HUDEP-2 (cell line): Measurements from ENCODE around the gene TAMALIN.
A peak's percentile ranks its signal among the peaks of the same experiment; 100 is the strongest.

ENCODE experiments used
- DNase-seq, 76 experiments: peaks; one replicate each; lab custom pipeline; 2025; ENCODE audit not compliant: unreplicated experiment in 76 of 76; lab: John Stamatoyannopoulos, UW

TAMALIN gene

DNA sequence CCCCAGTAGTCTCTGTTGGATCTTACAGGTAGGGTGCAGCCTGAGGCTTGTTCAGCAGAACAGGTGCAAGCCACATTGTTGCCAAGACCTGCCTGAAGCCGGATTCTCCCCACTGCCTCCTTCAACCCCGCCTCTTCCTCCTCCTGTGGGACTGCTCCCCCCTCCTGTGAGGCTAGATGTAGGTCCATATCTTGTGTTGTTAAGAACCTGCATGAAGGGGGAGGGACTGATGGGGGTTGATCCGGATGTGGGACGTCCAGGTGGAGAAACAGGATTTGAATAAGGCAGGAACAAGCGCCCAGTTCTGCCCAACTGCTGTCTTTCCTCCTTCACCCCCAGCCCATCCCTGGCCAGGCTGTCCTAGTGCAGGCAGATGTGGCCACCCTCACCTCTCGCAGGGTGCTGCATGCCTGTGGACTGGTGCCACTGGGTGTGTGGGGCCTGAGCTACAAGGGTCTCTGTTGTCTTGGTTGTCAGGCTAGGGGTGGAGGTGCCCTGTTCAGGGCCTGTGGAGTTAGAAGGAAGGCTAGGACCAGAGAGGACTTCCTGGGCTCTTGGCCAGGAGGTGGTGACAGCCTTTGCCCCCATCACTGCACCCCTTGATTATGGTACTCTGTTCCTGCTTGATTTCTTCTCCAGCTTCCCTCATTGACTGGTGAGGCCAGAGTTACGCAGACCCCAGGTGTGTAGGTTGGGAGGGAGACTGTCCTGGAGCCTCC lies 45.9 kb downstream of the TAMALIN start:
- DNase-seq, result no peak

- no peak for DNase-seq
Measured at GRCh38 chr12:52053536-52054209, 46.9 kb downstream of the TAMALIN start.

DNA sequence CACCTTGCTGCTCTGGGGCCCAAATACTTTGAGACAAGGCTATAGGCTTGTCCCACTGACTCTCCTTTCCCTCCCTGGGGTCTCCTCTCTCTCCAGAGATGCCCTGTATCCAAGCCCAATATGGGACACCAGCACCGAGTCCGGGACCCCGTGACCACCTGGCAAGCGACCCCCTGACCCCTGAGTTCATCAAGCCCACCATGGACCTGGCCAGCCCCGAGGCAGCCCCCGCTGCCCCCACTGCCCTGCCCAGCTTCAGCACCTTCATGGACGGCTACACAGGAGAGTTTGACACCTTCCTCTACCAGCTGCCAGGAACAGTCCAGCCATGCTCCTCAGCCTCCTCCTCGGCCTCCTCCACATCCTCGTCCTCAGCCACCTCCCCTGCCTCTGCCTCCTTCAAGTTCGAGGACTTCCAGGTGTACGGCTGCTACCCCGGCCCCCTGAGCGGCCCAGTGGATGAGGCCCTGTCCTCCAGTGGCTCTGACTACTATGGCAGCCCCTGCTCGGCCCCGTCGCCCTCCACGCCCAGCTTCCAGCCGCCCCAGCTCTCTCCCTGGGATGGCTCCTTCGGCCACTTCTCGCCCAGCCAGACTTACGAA lies 47.6 kb downstream of the TAMALIN start:
- no peak for DNase-seq

DNA sequence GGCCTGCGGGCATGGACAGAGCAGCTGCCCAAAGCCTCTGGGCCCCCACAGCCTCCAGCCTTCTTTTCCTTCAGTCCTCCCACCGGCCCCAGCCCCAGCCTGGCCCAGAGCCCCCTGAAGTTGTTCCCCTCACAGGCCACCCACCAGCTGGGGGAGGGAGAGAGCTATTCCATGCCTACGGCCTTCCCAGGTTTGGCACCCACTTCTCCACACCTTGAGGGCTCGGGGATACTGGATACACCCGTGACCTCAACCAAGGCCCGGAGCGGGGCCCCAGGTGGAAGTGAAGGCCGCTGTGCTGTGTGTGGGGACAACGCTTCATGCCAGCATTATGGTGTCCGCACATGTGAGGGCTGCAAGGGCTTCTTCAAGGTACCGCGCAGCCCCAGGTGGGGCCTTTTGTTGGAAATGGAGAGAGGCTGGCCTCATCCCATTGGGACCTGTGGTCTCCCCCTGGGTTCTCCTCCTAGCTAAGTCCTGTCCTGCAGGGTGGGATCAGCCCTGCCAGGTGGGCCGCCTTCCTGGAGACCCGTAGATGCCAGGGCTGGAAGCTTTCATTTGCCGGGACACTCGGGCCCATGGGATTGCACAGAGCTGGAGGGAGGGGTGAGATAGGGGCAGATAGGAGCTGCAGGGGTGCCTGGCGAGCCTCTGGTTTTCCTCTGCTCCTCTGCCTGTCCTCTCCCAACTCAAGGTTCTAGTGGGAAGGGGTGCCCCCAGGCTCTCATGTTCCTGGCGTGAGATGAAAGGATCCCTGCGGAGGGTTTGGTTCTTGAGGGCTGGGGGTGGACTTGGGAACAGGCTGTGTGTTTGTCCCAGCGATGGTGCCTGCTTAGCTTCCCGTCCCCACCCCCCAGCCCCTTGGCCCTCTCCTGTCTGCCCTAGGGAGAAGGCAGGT lies 48.3 kb downstream of the TAMALIN start:
- DNase-seq, result no peak

DNA sequence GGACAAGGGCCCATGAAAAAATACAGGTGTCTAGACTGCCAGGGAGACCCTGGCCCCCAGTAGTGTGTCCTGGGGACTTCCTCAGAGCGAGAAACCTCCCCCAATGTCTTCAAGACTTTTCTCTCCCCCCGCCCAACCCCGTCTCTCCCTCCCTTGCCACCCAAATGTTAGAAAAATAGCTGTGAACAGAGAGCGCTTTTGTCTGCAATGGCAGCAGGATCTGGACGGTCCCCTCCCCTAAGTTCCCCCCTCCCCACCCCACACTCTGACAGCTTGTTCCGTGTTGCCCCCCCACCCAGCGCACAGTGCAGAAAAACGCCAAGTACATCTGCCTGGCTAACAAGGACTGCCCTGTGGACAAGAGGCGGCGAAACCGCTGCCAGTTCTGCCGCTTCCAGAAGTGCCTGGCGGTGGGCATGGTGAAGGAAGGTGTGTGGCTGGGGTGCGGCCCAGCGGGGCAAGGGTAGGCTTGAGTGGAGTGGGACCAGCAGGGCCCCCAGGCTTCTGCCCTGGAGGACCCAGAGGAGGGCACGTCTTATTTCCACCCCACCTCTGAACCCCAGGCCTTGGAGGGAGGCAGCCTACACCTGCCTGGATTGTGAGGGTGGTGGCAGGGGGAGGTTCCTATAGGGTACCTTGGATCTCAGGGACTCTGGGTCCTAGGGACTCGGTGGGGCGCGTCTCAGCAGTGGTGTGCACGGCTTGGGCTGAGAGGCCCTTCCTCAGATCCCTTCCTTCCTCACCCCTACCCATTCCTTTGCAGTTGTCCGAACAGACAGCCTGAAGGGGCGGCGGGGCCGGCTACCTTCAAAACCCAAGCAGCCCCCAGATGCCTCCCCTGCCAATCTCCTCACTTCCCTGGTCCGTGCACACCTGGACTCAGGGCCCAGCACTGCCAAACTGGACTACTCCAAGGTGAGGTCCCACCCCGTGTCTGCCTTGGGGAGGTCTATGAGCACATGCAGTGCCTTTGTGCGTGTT lies 49.3 kb downstream of the TAMALIN start:
- no peak for DNase-seq

DNA sequence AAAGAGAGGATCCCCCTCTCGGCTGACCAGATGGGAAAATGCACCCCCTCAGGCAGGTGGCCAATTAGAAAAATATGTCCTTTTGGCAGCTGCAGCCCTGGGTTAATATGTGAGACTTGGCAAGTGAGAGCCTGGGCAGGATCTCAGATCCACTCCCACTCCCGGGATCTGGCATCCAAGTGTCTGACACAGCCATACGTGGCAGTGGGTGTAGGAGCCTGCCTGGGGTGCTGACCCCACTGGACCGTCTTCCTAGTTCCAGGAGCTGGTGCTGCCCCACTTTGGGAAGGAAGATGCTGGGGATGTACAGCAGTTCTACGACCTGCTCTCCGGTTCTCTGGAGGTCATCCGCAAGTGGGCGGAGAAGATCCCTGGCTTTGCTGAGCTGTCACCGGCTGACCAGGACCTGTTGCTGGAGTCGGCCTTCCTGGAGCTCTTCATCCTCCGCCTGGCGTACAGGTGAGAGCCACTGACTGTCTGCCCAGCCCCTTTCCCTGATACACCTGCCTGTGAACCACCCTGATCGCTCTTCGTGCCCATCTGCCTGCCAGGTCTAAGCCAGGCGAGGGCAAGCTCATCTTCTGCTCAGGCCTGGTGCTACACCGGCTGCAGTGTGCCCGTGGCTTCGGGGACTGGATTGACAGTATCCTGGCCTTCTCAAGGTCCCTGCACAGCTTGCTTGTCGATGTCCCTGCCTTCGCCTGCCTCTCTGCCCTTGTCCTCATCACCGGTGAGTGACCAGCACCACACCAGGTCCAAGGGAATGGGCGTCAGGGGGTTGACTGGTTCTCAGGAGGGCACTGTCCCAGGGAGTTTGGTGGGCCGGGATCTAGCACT lies 50.3 kb downstream of the TAMALIN start:
- DNase-seq, result no peak

- no peak for DNase-seq
Measured at GRCh38 chr12:52057638-52058576, 51.2 kb downstream of the TAMALIN start.

- DNase-seq, result no peak
Measured at GRCh38 chr12:52058631-52059361, 52.0 kb downstream of the TAMALIN start.

DNA sequence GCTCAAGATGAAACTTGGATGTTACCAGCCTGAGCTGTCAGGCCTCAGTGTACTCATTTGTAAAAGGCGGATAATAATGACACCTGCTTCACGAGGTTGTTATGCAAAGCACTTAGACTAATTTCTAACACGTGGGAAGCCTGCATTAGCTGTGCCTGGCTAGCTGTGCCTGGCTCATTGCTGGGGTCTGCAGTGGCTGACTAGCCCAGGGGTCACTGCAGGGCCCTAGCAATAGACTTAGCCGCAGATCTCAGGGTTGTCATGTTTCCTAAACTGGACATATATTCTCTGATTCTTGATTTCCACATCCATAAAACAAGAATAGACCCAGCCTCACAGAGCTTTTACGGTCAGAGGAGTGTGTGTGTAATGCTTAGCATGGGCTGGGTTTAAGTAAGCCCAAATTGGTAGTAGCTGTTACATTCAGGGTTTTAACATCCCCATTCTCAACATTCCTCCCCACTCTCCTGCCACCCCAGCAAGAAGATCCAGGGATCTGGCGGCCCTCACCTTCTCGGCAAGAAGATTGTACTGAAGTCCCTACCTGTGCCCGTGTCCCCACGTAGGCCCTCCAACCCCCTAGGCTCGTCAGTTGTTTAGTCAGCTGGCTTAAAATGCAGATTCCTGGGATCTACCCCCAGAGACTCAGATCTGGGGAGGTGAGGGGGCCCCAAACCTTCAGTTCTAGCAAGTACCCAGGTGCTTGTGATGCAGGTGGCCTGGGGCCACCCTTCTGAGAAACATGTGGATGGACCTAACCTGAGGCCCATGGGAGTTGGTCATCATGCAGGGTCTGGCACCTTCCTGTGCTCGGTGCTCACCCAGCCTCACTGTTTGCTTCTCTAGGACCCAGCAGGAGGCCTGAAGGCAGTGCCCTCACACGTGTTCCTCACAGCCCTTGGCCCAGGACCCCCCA lies 53.1 kb downstream of the TAMALIN start:
- no peak for DNase-seq

GRCh38 chr12:52060498-52061177 lies 53.9 kb downstream of the TAMALIN start:
- DNase-seq, result no peak

DNA sequence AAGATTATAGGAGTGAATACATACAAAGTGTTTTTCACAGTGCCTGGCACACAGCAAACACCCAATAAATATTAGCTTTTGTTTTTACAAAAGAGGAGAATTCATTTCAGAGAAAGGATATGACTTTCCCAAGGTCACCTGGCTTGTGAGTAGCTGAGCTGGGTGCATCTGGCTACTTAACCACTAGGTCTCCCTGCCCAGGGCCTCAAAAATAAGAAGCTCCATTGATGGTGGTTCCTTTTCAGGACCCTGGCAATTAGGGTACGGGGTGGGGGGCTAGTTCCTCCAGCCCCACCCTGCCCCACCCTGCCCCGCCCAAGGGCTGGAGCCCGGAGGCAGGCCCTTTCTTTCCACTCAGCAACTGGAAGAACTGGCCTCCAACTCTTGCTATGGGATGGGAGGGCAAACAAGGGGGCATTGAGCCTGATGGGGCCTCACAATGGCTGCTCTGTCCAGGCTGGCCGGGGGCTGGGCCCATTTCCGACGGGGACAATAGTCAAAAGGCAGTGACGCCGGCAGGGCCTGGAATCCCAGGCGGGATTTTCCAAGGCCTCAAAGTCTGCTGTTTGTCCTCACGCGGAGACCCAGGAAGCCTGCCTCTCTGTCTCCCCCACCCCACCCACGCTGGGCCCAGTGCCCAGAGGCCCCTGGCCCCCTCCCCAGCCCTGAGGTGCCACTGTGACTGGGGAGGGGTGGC lies 54.9 kb downstream of the TAMALIN start:
- no peak for DNase-seq

DNA sequence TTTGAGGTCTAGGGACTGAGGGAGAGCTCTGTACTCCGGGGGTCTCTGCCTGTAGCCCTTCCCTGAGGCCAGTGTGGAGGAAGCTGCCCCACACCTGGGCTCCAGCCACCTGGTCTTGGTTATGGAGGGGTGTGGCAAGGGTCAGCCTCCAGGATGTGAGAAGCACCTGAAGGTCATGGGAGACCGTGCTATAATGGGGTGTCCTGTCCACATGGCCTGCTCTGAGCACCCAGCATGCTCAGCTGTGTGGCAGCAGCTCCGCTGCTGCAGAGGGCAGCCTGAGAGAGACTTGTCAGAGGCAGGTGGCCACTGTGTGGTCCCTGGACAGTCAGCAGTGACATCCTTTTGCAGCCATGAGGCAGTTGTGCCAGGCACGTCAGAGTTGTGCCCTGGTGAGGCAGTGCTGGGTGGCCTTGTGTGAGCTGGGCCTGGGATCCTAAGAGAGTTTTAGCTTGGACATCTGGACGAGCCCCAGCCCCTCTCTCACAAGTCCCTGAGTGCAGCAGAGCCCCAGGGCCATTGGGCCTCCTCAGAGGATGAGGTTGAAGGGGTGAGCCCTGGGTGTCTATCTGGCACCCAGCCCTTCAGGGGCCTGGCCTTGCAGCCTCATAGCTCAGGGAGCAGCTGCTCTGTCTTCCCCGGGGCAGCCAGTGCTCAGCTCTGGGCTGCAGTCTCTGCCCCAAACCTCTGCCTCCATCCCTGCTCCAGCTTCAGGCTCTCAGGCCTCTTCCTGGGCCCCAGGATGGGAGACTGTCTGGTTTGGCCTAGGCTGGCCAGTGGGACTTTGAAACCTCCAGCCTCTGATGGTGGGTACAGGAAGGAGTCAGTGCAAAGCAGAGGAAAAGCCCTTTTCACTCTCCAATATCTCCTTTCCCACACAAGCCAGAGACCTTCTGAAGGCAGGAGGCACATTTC lies 55.7 kb downstream of the TAMALIN start:
- no peak for DNase-seq

- DNase-seq, result peak in 3 of 76 experiments; percentile 8 to 37 (median 9)
Measured at GRCh38 chr12:52063082-52063924, 56.6 kb downstream of the TAMALIN start.
